Thyroid gland (tissue), 4 donors: ENCODE results near the gene PCBP3. TPM values are rescaled to one million over a fixed set of nuclear protein-coding genes. Genes with fewer than 3 reads are reported as not detected.
"Not testable (repeated sequence)": the region's sequence is repeated elsewhere in the genome, so short reads cannot be mapped to it uniquely, and the experiment has no call there.

ENCODE experiments used
- DNase-seq, 2 donors: peaks; one replicate each; pipeline ENCODE4 v3.0.0-alpha.2; 2019
- H3K27ac ChIP-seq, 3 donors: fragments of 200-600 bp; sonication (generic); 1 replicate in 2 of 3; 2 replicates in 1 of 3; pipeline ENCODE4 v1.5.1; 2016 to 2019; ENCODE audit warnings: mild to moderate bottlenecking in 1 of 3, moderate library complexity in 1 of 3
- H3K27me3 ChIP-seq: fragments of 200-600 bp; sonication (generic); one replicate; pipeline ENCODE4 v1.5.1; 2019
- H3K36me3 ChIP-seq, 2 donors: fragments of 200-600 bp; sonication (generic); one replicate each; pipeline ENCODE4 v1.5.1; 2016 to 2019
- H3K4me1 ChIP-seq, 2 donors: fragments of 200-600 bp; sonication (generic); one replicate each; pipeline ENCODE4 v1.5.1; 2017 to 2019
- H3K4me3 ChIP-seq, 3 donors: fragments of 200-600 bp; sonication (generic); replicated peaks in 1 of 3; 1 replicate in 2 of 3; 2 replicates in 1 of 3; pipeline ENCODE4 v1.5.1; 2016; ENCODE audit warnings: mild to moderate bottlenecking in 1 of 3
- H3K9me3 ChIP-seq: fragments of 200-600 bp; sonication (generic); one replicate; pipeline ENCODE4 v1.5.1; 2017
- POLR2A ChIP-seq, 2 donors: fragments of 450-650 bp; IDR thresholded peaks; one replicate each; pipeline ENCODE4 v1.6.1; 2017; ENCODE audit warnings: antibody characterized with exemption in 2 of 2, mild to moderate bottlenecking in 2 of 2, moderate library complexity in 1 of 2
- WGBS, 2 donors: methylation state at CpG; one replicate each; pipeline ENCODE4 v1.1.5; 2017; 5-methylcytosine and 5-hydroxymethylcytosine counted together
- intact Hi-C: fragments of 100-400 bp; cut with DNase I; formaldehyde crosslinking; loops from one replicate; pipeline ENCODE4 v1.15.1; 2023
- total RNA-seq, 4 donors: library from RNA; depleted of rRNA; stranded (reverse); fragments of >200 nt; gene quantifications; one replicate each; pipeline ENCODE4 v1.2.3, GENCODE V29; 2016
- TF ChIP-seq, protein P1 (sequence below), 6 experiments: fragments of 200-600 bp in 3 of 6; fragments of 450-650 bp in 3 of 6; sonication (generic) in 3 of 6; IDR thresholded peaks; one replicate each; pipeline ENCODE4 v1.5.1; 2016 to 2019; ENCODE audit warnings: antibody characterized with exemption in 6 of 6, mild to moderate bottlenecking in 2 of 6, inconsistent platforms in 1 of 6, moderate library complexity in 1 of 6

The PCBP3 gene
- total RNA-seq, 4 donors from 2014 or later, result 0.33 to 0.98 (median 0.54) TPM; not detected in 1

DNA sequence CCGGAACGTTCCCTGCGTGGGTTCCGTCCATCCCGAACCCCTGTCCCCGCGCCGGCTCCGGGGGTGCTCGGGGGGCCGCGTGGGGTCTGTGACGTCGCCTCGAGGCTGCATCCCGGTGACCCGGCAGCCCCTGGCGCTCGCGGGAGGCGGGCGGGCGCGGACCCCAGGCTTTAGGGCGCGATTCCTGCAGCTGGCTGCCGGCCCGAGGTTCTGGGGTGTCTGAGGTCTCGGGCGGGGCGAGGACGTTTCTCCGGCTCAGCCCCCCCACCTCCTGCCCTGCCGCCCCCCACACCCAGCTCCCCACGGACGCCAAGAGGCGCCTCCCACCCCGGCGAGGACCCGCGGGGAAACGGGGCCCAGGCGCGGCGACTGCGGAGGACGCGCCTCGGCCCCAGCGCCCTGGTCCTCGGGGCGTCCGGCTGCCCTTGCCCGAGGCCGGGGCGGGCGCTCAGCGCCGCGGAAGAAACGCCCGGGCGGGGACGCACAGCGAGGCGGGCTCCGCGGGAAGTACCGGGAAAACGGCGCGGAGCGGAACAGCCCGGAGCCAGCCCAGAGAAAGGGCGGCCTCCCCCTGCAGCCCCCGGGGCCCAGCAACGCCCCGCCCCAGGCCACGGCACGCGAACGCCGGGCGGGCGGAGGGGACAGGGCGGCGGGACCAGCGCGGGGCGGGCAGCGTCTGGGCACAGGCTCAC, 1.3 kb upstream of the PCBP3 start:
- TF ChIP-seq, protein P1, sequence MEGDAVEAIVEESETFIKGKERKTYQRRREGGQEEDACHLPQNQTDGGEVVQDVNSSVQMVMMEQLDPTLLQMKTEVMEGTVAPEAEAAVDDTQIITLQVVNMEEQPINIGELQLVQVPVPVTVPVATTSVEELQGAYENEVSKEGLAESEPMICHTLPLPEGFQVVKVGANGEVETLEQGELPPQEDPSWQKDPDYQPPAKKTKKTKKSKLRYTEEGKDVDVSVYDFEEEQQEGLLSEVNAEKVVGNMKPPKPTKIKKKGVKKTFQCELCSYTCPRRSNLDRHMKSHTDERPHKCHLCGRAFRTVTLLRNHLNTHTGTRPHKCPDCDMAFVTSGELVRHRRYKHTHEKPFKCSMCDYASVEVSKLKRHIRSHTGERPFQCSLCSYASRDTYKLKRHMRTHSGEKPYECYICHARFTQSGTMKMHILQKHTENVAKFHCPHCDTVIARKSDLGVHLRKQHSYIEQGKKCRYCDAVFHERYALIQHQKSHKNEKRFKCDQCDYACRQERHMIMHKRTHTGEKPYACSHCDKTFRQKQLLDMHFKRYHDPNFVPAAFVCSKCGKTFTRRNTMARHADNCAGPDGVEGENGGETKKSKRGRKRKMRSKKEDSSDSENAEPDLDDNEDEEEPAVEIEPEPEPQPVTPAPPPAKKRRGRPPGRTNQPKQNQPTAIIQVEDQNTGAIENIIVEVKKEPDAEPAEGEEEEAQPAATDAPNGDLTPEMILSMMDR (IDR thresholded peaks at IDR 0.05), result no peak
- no peak for TF ChIP-seq POLR2A (IDR thresholded peaks at IDR 0.05)
- Histone ChIP-seq H3K9me3 (no peaks in the 10 kb centered on the region), H3K27ac (no peak overlapping the region), H3K4me1 (peaks cover 0 to 5% of the 10 kb centered on the region in 2 donors), H3K36me3 (no peaks in the 10 kb centered on the region), H3K27me3 (peaks cover 6% of the 10 kb centered on the region), H3K4me3 (no peak overlapping the region)
- 20 to 23% methylated on average over 2 to 24 of the region's 91 CpGs for WGBS, 2 donors
- intact Hi-C loops, result no loop called here
- DNase-seq, result no peak

DNA sequence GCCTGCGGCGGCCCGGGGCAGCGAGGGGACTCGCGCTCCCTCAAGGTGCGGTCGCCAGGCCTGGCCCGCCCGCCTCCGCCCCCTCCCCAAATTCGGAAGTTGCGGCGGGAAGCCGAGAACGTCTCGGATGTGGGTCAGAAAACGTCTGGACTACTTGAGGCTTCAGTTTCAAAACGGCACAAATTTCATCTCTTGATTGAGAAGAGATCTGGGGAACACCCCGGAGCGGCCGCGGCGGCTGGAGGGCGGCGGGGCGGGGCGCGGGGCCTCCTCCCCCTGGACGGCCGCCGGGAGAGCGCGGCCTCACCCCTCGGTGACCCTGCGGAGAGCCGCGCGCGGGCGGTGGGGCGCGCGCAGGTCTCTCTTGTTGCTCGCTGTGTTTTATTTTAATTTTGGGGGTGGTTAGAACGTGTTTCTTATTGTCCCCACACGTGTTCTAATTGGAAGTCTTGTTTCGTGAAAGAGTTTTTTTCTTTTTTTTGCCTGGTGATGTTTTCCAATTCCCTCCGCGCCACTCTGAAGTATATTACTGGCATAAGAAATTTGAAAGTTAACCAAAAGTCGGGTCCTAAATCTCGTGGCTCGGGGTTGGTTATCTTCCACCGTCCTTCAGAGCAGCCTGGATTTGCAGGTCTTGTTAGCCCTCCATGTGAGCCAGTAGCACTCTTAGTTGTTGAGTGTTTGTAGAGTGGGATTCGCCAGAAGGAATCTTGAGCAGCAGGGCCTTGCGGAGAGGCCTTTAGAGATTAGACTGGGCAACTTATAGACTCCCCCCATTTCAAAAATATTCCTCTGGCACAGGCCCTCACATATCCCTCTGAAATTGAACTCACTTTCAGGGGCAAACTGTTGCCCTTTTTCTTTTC, 749 bp downstream of the PCBP3 start:
- TF ChIP-seq, protein P1 (IDR thresholded peaks at IDR 0.05), result no peak
- TF ChIP-seq POLR2A (IDR thresholded peaks at IDR 0.05), result no peak
- H3K36me3 ChIP-seq, result no peaks in the 10 kb centered on the region
- no peaks in the 10 kb centered on the region for H3K9me3 ChIP-seq
- no peak overlapping the region for H3K4me3 ChIP-seq
- intact Hi-C loops, result no loop called here
- DNase-seq, result no peak
- peaks cover 6% of the 10 kb centered on the region for H3K27me3 ChIP-seq
- WGBS, 2 donors, result 7 to 8% methylated on average over 38 to 43 of the region's 56 CpGs
- H3K27ac ChIP-seq, result no peak overlapping the region
- H3K4me1 ChIP-seq, result peaks cover 0 to 5% of the 10 kb centered on the region in 2 donors

DNA sequence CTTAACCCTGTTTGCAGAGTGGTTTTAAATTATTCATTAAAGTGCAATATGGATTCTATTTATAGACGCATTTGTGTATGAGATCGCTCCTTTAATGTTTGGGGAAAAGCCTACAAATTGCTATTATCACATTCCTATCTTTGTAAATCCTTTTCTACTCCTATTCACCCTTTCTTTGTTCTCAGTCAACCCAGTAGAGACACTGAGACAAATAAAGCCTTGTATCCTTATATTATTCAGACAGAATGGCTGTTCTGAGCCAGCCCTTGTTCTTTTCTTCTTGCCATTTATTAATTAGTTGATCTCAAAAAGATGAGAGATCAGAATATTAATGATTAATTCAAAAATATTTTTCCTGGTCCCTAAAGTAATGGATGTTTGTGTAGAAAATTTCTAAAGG, 8.4 kb downstream of the PCBP3 start:
- Histone ChIP-seq H3K27ac (no peak overlapping the region), H3K9me3 (no peaks in the 10 kb centered on the region), H3K4me1 (no peaks in the 10 kb centered on the region), H3K27me3 (no peaks in the 10 kb centered on the region), H3K4me3 (no peak overlapping the region), H3K36me3 (no peaks in the 10 kb centered on the region)
- WGBS, 2 donors, result 78 to 86% methylated on average over 2 of the region's 2 CpGs
- DNase-seq, result no peak
- TF ChIP-seq, protein P1 (IDR thresholded peaks at IDR 0.05), result no peak
- no peak for TF ChIP-seq POLR2A (IDR thresholded peaks at IDR 0.05)
- intact Hi-C loops, result no loop called here

DNA sequence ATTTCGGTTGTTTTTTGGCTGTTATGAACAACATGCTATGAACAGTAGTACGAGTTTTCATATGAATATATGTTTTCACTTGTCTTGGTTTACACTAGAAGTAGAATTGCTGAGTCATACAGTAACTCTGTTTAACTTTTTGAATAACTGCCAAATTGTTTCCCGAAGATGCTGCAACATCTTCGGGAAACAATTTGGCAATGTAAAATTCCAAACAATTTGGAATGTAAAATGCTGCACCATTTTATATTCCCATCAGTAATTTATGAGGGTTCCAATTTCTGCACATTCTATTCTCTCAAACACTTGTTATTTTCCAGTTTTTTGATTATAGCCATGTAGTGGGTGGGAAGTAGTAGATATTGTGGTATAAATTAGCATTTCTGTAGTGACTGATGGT, 11.6 kb downstream of the PCBP3 start:
- 77 to 85% methylated on average over 4 of the region's 4 CpGs for WGBS, 2 donors
- TF ChIP-seq, protein P1 (IDR thresholded peaks at IDR 0.05), result no peak
- TF ChIP-seq POLR2A (IDR thresholded peaks at IDR 0.05), result no peak
- no peak overlapping the region for H3K4me3 ChIP-seq
- no peak overlapping the region for H3K27ac ChIP-seq
- intact Hi-C loops, result no loop called here
- H3K9me3 ChIP-seq, result no peaks in the 10 kb centered on the region
- no peaks in the 10 kb centered on the region for H3K36me3 ChIP-seq
- H3K27me3 ChIP-seq, result no peaks in the 10 kb centered on the region
- H3K4me1 ChIP-seq, result no peaks in the 10 kb centered on the region
- DNase-seq, result no peak

DNA sequence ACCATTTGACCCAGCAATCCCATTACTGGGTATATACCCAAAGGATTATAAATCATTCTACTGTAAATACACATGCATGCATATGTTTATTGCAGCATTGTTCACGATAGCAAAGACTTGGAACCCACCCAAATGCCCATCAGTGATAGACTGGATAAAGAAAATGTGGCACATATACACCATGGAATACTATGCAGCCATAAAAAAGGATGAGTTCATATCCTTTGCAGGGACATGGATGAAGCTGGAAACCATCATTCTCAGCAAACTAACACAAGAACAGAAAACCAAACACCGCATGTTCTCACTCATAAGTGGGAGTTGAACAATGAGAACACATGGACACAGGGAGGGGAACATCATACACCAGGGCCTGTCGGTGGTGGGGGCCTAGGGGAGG, 12.6 kb downstream of the PCBP3 start:
- H3K36me3 ChIP-seq, H3K4me1 ChIP-seq, H3K4me3 ChIP-seq, H3K27ac ChIP-seq, H3K27me3 ChIP-seq, DNase-seq, H3K9me3 ChIP-seq, intact Hi-C loops: not testable (repeated sequence)
- 86 to 87% methylated on average over 3 of the region's 3 CpGs for WGBS, 2 donors

DNA sequence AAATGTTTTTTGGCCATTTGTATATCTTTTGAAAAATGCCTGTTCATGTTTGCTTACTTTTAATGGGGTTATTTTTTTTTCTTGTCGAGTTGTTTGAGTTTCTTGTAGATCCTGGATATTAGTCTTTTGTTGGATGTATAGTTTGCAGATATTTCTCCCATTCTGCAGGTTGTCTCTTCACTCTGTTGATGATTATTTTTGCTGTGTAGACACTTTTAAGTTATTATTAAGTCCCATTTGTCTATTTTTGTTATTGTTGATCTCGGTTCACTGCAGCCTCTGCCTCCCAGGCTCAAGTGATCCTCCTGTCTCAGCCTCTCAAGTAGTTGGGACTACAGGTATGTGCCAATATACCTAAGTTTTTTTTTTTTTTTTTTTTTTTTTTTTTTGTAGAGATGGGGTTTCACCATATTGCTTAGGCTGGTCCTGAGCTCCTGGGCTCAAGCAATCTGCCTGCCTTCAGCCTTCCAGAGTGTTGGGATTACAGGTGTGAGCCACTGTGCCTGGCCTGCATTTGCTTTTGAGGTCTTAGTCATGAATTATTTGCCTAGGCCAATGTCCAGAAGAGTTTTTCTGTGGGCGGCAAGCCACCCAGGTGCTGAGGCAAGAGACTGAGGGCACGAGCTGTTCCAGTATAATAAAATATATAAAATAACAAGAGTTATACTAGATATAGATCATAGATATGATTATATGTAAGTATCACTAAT, 18.5 kb downstream of the PCBP3 start:
- intact Hi-C loops, result not testable (repeated sequence)
- 86 to 92% methylated on average over 4 of the region's 4 CpGs for WGBS, 2 donors

DNA sequence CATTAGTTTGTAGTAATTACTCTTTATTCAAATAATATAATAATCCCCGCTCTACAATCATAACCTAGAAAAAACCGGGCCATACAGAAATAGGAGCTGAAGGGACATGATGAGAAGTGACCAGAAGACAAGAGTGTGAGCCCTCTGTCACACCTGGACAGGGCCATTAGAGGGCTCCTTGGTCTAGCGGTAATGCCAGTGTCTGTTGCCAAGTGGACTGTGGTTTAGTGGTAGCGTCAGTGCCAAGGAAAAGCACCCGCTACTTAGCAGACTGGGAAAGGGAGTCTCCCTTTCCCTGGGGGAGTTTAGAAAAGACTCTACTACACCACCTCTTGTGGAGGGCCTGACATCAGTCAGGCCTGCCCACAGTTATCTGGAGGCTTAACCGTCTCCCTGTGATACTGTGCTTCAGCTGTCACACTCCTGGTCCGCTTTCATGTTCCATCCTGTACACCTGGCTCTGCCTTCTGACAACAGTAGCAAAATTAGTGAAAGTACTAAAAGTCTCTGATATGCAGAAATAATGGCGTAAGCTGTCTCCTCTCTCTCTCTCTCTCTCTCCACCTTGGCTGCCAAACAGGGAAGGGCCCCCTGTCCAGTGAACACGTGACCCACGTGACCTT, 19.2 kb downstream of the PCBP3 start:
- H3K4me1 ChIP-seq, H3K4me3 ChIP-seq, H3K27me3 ChIP-seq, H3K27ac ChIP-seq, H3K9me3 ChIP-seq, H3K36me3 ChIP-seq, DNase-seq, intact Hi-C loops: not testable (repeated sequence)
- WGBS, 2 donors, result 92 to 94% methylated on average over 10 of the region's 10 CpGs

More for the DNA sequence above, 18.5 kb downstream of the PCBP3 start:
- not testable (repeated sequence) for H3K27me3 ChIP-seq, H3K4me1 ChIP-seq, H3K27ac ChIP-seq, DNase-seq, H3K4me3 ChIP-seq, H3K9me3 ChIP-seq, H3K36me3 ChIP-seq
